ENCODE results near the gene MAP3K2. TPM values are rescaled to one million over a fixed set of nuclear protein-coding genes. Genes with fewer than 3 reads are reported as not detected.

Gene MAP3K2
- total and polyA plus RNA-seq, 10 of the 15 experiments (the other 5 are each of a cell fraction or from before 2014, with no cell fraction given): 2.7 to 39.6 (median 16.1) TPM

GRCh38 chr2:127378720-127379119 is 9.1 kb downstream of the MAP3K2 start (continued):
- no peak for TF ChIP-seq TARDBP (IDR thresholded peaks at IDR 0.05; ENCODE audit: borderline replicate concordance)
- TF ChIP-seq SREBF1 (IDR thresholded peaks at IDR 0.05; ENCODE audit: low read length): no peak
- no peak for TF ChIP-seq BACH1 (IDR thresholded peaks at IDR 0.05; ENCODE audit: borderline replicate concordance)
- TF ChIP-seq, protein P1, sequence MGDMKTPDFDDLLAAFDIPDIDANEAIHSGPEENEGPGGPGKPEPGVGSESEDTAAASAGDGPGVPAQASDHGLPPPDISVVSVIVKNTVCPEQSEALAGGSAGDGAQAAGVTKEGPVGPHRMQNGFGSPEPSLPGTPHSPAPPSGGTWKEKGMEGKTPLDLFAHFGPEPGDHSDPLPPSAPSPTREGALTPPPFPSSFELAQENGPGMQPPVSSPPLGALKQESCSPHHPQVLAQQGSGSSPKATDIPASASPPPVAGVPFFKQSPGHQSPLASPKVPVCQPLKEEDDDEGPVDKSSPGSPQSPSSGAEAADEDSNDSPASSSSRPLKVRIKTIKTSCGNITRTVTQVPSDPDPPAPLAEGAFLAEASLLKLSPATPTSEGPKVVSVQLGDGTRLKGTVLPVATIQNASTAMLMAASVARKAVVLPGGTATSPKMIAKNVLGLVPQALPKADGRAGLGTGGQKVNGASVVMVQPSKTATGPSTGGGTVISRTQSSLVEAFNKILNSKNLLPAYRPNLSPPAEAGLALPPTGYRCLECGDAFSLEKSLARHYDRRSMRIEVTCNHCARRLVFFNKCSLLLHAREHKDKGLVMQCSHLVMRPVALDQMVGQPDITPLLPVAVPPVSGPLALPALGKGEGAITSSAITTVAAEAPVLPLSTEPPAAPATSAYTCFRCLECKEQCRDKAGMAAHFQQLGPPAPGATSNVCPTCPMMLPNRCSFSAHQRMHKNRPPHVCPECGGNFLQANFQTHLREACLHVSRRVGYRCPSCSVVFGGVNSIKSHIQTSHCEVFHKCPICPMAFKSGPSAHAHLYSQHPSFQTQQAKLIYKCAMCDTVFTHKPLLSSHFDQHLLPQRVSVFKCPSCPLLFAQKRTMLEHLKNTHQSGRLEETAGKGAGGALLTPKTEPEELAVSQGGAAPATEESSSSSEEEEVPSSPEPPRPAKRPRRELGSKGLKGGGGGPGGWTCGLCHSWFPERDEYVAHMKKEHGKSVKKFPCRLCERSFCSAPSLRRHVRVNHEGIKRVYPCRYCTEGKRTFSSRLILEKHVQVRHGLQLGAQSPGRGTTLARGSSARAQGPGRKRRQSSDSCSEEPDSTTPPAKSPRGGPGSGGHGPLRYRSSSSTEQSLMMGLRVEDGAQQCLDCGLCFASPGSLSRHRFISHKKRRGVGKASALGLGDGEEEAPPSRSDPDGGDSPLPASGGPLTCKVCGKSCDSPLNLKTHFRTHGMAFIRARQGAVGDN (IDR thresholded peaks at IDR 0.05): no peak
- TF ChIP-seq POU2F2 (IDR thresholded peaks at IDR 0.05; ENCODE audit: borderline replicate concordance, low read depth, low read length): no peak
- TF ChIP-seq IRF4 (IDR thresholded peaks at IDR 0.05; ENCODE audit: low read depth, low read length): no peak
- TF ChIP-seq, protein P2, sequence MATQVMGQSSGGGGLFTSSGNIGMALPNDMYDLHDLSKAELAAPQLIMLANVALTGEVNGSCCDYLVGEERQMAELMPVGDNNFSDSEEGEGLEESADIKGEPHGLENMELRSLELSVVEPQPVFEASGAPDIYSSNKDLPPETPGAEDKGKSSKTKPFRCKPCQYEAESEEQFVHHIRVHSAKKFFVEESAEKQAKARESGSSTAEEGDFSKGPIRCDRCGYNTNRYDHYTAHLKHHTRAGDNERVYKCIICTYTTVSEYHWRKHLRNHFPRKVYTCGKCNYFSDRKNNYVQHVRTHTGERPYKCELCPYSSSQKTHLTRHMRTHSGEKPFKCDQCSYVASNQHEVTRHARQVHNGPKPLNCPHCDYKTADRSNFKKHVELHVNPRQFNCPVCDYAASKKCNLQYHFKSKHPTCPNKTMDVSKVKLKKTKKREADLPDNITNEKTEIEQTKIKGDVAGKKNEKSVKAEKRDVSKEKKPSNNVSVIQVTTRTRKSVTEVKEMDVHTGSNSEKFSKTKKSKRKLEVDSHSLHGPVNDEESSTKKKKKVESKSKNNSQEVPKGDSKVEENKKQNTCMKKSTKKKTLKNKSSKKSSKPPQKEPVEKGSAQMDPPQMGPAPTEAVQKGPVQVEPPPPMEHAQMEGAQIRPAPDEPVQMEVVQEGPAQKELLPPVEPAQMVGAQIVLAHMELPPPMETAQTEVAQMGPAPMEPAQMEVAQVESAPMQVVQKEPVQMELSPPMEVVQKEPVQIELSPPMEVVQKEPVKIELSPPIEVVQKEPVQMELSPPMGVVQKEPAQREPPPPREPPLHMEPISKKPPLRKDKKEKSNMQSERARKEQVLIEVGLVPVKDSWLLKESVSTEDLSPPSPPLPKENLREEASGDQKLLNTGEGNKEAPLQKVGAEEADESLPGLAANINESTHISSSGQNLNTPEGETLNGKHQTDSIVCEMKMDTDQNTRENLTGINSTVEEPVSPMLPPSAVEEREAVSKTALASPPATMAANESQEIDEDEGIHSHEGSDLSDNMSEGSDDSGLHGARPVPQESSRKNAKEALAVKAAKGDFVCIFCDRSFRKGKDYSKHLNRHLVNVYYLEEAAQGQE (IDR thresholded peaks at IDR 0.05; ENCODE audit: low read depth, low read length): no peak
- TF ChIP-seq RAD51 (IDR thresholded peaks at IDR 0.05): no peak
- no peak for TF ChIP-seq CEBPB (IDR thresholded peaks at IDR 0.05; ENCODE audit: borderline replicate concordance in 1 of 2, low read depth in 2 of 2, low read length in 2 of 2)
